Measurements from ENCODE around the gene MED27.
"Not testable (repeated sequence)": the region's sequence is repeated elsewhere in the genome, so short reads cannot be mapped to it uniquely, and the experiment has no call there.

Gene MED27

DNA sequence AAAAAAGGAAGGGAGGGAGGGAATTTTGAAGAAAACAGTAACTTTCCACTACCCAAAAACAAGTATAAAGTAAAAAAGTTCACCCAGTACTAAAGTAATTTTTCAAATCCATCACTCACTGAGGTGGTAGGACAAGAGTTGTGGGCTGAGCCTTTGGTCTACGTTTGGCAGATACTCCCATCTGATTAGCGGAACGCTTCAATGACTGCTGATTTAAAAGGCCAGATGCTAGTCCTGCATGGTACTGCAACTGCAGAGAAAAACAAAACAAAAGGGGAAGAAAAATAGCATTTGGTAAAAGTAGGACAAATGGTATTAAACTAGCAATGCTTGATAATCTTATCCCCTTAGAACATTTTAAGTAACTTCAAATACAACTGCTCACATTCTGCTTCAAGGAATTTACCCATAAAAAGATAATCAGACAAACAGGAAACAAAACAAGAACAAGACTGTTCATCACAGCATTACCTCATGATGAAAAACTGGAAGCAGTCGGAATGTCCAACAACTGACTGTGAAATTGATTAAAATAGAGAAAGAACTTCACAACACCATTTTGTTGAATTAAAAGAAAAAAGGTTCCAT lies 65.4 kb downstream of the MED27 start:
- no peak for DNase-seq

DNA sequence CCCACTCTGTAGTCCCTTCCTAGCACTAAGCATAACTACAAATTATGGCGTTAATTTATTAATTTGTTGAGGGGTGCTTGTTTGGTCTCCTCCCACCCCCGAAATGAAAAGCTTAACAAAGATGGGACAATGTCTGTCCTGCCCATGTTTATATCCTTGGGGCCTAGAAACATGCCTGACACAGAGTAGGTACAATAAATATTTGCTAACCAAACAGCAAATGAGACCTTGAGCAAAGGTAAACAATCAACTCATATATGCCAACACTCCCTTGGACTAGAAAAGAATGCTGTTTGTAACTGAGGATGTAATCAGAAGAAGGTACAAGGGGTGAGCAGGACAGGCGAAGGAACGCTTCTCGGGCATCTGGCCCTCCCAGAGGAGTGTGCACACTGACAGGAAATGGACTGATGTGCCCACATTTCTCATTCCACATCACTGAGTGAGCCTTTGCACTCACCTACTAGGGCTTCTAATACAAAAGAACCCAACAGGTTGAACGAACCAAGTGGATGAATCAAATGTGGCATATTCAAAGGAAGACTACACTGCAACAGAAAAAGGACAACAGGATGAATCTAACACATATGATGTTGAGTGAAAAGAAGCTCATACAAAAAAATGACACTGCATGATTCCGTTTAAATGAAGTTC lies 66.8 kb downstream of the MED27 start:
- no peak for DNase-seq

GRCh38 chr9:132011896-132012295 lies 67.8 kb downstream of the MED27 start:
- DNase-seq = no peak

DNA sequence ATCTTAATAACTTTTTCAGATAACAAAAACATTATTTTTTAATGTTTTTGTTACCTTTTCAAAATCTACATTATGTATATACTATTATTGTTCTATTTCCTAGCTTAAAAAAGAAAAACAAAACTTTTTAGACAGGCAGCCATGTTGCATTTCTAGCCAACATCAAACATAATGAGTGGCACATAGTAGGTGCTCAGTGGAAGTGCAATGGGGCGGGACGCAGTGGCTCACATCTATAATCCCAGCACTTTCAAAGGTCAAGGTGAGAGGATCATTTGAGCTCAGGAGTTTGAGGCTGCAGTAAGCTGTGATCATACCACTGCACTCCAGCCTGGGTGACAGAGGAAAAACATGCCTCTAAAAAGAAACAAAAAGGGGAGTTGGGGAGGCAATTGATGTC lies 68.4 kb downstream of the MED27 start:
- DNase-seq = no peak

DNA sequence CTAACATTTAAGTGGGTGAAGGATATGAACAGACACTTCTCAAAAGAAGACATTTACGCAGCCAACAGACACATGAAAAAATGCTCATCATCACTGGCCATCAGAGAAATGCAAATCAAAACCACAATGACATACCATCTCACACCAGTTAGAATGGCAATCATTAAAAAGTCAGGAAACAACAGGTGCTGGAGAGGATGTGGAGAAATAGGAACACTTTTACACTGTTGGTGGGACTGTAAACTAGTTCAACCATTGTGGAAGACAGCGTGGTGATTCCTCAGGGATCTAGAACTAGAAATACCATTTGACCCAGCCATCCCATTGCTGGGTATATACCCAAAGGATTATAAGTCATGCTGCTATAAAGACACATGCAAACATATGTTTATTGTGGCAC lies 69.5 kb downstream of the MED27 start:
- not testable (repeated sequence) for DNase-seq

GRCh38 chr9:132008855-132009812 lies 70.5 kb downstream of the MED27 start:
- DNase-seq = no peak

DNA sequence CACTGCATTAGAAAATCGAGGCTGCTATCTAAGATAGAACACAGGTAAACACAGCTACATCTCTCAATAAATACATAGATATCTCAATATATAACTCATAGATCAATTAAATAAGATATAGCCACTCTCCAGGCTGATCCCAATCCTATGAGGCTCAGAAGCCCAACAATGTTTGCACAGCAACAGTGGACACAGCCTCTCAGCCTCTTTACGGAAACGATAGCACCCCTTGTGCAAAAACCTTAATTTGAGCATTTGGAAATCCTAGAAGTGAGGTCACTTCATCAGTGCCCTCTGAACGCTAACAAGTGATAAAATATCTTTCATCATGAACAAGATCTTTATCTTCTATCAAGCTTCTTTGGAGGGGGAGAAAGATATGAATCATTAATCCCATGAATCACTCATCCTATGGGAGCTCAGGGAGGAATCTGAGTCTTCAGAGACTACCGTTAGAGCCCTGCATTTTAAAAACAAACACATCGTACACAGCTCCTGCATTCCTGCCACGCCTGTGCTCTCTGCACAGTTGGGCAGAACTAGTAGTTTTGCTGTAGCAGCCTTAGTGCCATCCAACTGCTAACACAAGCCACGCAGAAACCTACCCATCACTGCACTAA lies 71.4 kb downstream of the MED27 start:
- no peak for DNase-seq

DNA sequence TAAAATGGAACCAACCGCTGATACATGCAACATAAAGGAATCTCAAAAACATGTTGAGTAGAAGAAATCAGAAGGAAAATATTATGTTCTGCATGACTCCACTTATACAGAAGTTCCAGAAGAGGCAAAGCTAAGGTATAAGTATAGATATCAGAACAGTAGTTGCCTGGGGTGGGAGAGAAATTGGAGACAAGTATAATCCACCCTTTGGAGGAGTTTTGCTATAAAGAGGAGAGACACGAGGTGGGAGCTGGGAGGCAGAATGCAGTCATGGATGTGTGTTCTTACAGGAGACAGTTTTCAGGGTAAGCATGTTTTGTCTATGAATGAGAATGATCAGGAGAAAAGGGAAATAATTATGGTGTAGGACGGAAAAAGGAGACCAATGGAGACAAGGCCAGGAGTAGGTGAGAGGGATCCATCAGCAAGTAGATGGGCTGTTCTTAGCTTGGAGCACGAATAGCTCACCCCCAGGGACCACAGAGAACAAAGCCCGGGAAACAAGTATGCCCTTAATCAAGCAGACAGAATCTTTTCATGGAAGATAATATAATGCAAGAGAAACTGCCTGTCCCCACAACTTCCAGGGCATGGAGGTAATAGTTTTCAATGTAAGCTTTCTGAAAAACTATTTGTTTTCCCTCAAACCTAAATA lies 72.2 kb downstream of the MED27 start:
- DNase-seq = no peak

DNA sequence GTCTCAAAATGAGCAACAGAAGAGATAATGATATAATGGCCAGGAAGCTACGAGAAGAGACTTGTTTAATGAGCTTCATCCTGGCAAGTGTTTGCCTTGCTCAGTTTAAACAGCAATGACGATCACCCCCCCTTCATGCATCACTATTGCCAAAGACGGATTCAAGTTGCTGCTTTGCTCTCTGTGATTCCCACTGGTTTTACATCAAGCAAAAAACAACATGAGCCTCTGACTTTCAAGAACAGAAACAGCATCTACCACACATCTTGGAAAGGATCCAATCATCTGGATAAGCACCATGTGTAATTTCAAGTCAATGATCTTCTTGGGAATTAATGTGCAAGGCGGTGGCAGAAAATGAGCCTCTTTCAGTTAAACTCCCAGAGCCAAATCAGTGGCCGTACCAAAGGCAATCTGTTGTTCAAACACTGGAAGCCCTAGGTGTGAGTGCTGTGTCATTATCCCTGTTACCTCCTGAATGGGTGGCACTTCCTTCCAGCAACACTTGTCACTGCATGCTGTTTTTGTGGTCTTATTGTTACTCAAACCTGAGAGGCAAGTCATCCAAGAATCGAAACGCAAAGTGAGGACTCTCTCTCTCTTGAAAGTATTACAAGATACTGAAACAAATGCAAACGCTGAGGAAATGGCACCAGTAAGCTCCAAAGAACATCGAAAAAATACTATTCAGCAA lies 72.8 kb downstream of the MED27 start:
- no peak for DNase-seq

- DNase-seq = peak in 2 of 4 experiments; percentile 32 to 38
These were observed 73.8 kb downstream of the MED27 start for GRCh38 chr9:132005899-132006298.

GRCh38 chr9:132004323-132004722 lies 75.3 kb downstream of the MED27 start:
- no peak for DNase-seq

- DNase-seq = peak; percentile 31 to 48 (median 44)
These were observed 75.8 kb downstream of the MED27 start for GRCh38 chr9:132003896-132004295.

- no peak for DNase-seq
These were observed 76.4 kb downstream of the MED27 start for GRCh38 chr9:132003319-132003704.

- DNase-seq = no peak
These were observed 76.9 kb downstream of the MED27 start for GRCh38 chr9:132002643-132003318.

- DNase-seq = no peak
These were observed 78.1 kb downstream of the MED27 start for GRCh38 chr9:132001567-132001966.

- DNase-seq = no peak
These were observed 79.0 kb downstream of the MED27 start for GRCh38 chr9:132000659-132001058.

- no peak for DNase-seq
These were observed 79.7 kb downstream of the MED27 start for GRCh38 chr9:131999692-132000551.

DNA sequence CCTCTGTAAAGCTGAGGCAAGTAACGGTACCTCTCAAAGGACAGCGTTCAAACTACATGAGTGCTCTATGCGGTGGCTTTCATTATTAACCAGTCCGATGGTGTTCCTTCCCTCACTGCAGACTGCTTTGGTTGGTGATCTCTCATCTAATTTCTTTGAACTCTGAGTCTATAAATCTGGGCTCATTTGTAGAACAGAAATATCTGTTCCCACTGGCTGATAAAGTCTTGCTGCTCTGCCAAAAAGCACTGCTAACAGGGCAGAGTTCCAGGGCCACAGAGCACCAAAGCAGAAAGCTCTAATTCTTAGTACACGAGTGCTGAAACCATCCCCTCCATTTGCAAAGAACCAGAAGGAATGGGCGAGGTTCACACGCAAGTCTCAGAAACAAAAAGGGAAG lies 81.9 kb downstream of the MED27 start:
- DNase-seq = no peak

GRCh38 chr9:131997076-131997475 lies 82.6 kb downstream of the MED27 start:
- no peak for DNase-seq

DNA sequence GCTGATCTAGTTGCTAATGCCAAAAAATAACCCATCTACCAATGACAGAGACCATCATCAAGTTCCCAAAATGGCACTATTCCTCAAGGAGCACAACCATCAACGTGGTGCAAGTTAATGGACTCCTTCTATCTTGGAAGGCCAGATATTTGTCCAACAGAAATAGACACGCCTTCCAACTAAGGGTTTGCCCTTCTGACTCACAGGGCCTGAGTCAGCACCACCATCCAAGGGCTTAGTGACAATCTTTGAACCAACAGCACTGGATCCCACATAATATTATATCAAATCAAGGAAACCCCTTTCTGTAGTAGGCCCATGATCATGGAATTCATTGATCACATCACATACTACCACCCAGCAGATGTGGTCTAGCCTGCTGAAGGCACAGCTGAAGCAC lies 84.3 kb downstream of the MED27 start:
- DNase-seq = no peak
